Measurements from ENCODE around the gene GDPGP1. TPM values are rescaled to one million over a fixed set of nuclear protein-coding genes. Genes with fewer than 3 reads are reported as not detected.

Gene GDPGP1
- total RNA-seq, 1 experiment from 2014 or later = 15.4 TPM

DNA sequence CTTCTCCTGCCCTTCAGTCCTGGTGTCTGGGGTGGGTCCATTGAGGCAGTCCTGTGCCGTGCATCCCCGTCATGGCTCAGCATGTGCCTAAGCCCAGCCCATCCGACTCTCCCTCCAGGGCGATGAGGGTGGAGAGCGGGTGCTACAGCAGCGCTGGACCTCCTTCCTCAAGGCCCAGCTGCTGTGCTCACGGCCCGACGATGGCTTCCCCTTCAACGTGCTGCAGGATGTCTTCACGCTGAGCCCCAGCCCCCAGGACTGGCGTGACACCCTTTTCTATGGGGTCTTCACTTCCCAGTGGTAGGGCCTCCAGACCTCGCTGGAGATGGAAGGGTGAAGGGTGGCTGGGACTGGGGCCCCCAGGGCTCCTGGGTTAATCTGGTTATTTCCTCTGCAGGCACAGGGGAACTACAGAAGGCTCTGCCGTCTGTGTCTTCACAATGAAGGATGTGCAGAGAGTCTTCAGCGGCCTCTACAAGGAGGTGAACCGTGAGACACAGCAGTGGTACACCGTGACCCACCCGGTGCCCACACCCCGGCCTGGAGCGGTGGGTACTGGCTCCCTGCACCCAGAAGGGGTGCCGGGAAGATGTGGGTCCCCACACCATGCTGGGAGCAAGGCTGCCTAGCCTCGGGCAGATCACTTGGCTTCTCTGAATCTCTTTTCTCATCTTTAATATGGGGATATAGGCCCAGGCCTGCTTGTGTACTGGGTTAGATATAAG lies 10.4 kb upstream of the GDPGP1 start:
- Histone ChIP-seq H3K9ac (ENCODE audit: low read length) (no peak overlapping the region), H3K4me1 (ENCODE audit: control insufficient read depth in 1 of 2, insufficient read depth in 2 of 2, low read length in 2 of 2) (peaks cover 0 to 16% of the 10 kb centered on the region in 2 experiments; a peak in 3 of 4 replicates), H3K79me2 (ENCODE audit: insufficient read depth, low read length) (peaks cover 9% of the 10 kb centered on the region; the same call in 1 of the 2 replicates), H3K9me2 (ENCODE audit: insufficient read depth) (no peaks in the 10 kb centered on the region), H3K4me3 (replicated peaks in 1 of 2; ENCODE audit: low read depth in 1 of 2, low read length in 2 of 2) (no peak overlapping the region), H3K27ac (ENCODE audit: low read depth, low read length) (no peak overlapping the region), H3K4me2 (ENCODE audit: low read length) (no peak overlapping the region), H3K36me3 (ENCODE audit: control insufficient read depth in 1 of 2, insufficient read depth in 2 of 2, low read length in 2 of 2) (peaks cover 42 to 44% of the 10 kb centered on the region in 2 experiments), H4K20me1 (ENCODE audit: insufficient read depth) (no peaks in the 10 kb centered on the region), H3K27me3 (ENCODE audit: insufficient read depth, low read length) (no peaks in the 10 kb centered on the region), H2AFZ (ENCODE audit: low read depth, low read length, poor library complexity, severe bottlenecking) (no peak overlapping the region), H3K9me3 (ENCODE audit: control insufficient read depth in 1 of 2, insufficient read depth in 1 of 2, low read depth in 1 of 2, low read length in 2 of 2) (no peaks in the 10 kb centered on the region)
- TF ChIP-seq FOSL1 (IDR thresholded peaks at IDR 0.05; ENCODE audit: low read depth) = no peak
- TF ChIP-seq ZBTB33 (IDR thresholded peaks at IDR 0.05; ENCODE audit: extremely low read depth, insufficient replicate concordance, low read length) = no peak
- TF ChIP-seq SP1 (IDR thresholded peaks at IDR 0.05; ENCODE audit: low read depth) = no peak
- no peak for TF ChIP-seq CEBPB (IDR thresholded peaks at IDR 0.05; ENCODE audit: low read depth)
- no peak for TF ChIP-seq ZFX (IDR thresholded peaks at IDR 0.05)
- TF ChIP-seq YY1 (IDR thresholded peaks at IDR 0.05; ENCODE audit: extremely low read depth, insufficient replicate concordance, low read depth, low read length) = no peak
- no peak for TF ChIP-seq POLR2AphosphoS5 (IDR thresholded peaks at IDR 0.05; ENCODE audit: low read depth, low read length)
- TF ChIP-seq, protein P1, sequence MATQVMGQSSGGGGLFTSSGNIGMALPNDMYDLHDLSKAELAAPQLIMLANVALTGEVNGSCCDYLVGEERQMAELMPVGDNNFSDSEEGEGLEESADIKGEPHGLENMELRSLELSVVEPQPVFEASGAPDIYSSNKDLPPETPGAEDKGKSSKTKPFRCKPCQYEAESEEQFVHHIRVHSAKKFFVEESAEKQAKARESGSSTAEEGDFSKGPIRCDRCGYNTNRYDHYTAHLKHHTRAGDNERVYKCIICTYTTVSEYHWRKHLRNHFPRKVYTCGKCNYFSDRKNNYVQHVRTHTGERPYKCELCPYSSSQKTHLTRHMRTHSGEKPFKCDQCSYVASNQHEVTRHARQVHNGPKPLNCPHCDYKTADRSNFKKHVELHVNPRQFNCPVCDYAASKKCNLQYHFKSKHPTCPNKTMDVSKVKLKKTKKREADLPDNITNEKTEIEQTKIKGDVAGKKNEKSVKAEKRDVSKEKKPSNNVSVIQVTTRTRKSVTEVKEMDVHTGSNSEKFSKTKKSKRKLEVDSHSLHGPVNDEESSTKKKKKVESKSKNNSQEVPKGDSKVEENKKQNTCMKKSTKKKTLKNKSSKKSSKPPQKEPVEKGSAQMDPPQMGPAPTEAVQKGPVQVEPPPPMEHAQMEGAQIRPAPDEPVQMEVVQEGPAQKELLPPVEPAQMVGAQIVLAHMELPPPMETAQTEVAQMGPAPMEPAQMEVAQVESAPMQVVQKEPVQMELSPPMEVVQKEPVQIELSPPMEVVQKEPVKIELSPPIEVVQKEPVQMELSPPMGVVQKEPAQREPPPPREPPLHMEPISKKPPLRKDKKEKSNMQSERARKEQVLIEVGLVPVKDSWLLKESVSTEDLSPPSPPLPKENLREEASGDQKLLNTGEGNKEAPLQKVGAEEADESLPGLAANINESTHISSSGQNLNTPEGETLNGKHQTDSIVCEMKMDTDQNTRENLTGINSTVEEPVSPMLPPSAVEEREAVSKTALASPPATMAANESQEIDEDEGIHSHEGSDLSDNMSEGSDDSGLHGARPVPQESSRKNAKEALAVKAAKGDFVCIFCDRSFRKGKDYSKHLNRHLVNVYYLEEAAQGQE (IDR thresholded peaks at IDR 0.05; ENCODE audit: low read depth) = no peak
- TF ChIP-seq SIN3A (IDR thresholded peaks at IDR 0.05; ENCODE audit: low read depth) = no peak
- TF ChIP-seq CBX3 (IDR thresholded peaks at IDR 0.05; ENCODE audit: low read depth) = no peak
- TF ChIP-seq, protein P2, sequence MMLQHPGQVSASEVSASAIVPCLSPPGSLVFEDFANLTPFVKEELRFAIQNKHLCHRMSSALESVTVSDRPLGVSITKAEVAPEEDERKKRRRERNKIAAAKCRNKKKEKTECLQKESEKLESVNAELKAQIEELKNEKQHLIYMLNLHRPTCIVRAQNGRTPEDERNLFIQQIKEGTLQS (IDR thresholded peaks at IDR 0.05) = no peak
- no peak for TF ChIP-seq EGR1 (IDR thresholded peaks at IDR 0.05; ENCODE audit: low read depth)
- TF ChIP-seq TCF7L2 (IDR thresholded peaks at IDR 0.05; ENCODE audit: borderline replicate concordance, extremely low read depth, insufficient read depth, insufficient read length) = no peak
- no peak for TF ChIP-seq ELF1 (IDR thresholded peaks at IDR 0.05; ENCODE audit: borderline replicate concordance, low read depth)
- TF ChIP-seq EZH2 (IDR thresholded peaks at IDR 0.05) = no peak
- no peak for TF ChIP-seq EZH2phosphoT487 (IDR thresholded peaks at IDR 0.05; ENCODE audit: borderline replicate concordance)
- TF ChIP-seq JUND (IDR thresholded peaks at IDR 0.05) = no peak
- intact Hi-C loops (cut with micrococcal nuclease) = no loop called here
- DNase-seq (ENCODE audit: low read depth, low spot score) = no peak
- ChIA-PET CTCF (no interaction called here), RAD21 (ENCODE audit: low non-redundant PET in 1 of 2, low total read pairs in 2 of 2, uncharacterized antibody in 2 of 2, unreplicated experiment in 2 of 2) (no interaction called here), POLR2A (interaction anchor here (2.4 kb wide), 1 partner anchor 10 kb away, joined by 8 read pairs; the partner anchor contains the start of genes CIB1 and GDPGP1)
- no TSS peak for BruUV-seq (replicated peaks)
- ATAC-seq = no peak

Measured in HCT116 (cell line).